ENCODE data around the gene NFRKB.

NFRKB gene

DNA sequence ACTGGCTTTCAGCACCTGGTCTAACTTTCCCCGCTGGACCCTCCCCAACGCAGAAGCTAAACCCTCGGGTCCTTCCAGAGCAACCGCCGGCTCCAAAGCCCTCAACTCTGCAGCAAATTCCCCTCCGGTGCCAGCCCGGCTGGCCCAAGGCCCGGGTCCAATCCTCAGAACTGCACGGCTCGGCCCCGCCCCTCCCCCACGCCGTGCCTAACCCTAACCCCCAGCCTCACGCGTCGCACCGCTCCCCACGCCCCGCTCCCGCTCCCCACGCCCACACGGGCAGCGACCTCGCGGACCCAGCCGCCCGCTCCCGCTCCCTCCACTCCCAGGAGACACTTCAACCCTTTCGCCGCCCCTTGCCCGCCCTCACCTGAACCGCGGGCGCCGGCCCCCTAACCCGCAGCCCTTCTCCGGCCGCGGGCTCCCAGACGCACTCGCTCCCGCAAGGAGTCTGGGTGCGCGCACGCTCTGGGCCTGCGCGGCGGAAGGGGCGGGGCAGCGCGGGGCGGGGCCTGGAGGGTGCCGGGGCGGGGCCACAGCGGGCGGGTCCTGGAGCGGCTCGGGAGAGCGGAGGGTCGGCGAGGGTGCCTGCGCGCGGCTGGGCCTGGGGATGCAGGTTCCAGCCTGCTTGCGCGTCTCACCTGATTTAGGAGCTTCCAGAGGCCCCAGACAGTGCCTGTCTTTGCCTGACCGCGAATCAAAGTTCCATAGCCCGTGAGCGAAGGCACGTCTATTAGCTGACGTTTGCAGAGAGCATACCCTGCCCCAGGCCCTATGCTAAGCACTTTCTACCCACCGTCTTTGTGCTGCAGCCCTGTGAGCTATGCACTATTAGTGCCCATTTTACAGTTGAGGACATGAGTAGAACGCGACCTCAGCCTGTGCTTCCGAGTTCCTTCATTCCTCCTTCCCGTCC lies at the start of gene NFRKB:
NFRKB (minus strand) TSS at position 453 of the 916 bp plus-strand sequence. CDS start 2,729 bp downstream, outside the sequence.
- Histone ChIP-seq H3K9ac (peak within 1 kb of the TSS; percentile 28), H3K79me2 (no peaks in the 10 kb centered on the region), H3K4me1 (no peaks in the 10 kb centered on the region), H3K9me3 (ENCODE audit: control insufficient read depth, low read length) (no peaks in the 10 kb centered on the region), H3K4me2 (ENCODE audit: low read length) (peak within 1 kb of the TSS; percentile 82), H3K4me3 (ENCODE audit: low read depth, low read length) (peak within 1 kb of the TSS; percentile 72), H3K27me3 (ENCODE audit: control insufficient read depth, insufficient read depth, low read length) (no peaks in the 10 kb centered on the region), H3K36me3 (ENCODE audit: control insufficient read depth, insufficient read depth, low read length) (no peaks in the 10 kb centered on the region), H2AFZ (peak within 1 kb of the TSS; percentile 81), H3K27ac (peak within 1 kb of the TSS; percentile 54)
- TF ChIP-seq, protein P1, sequence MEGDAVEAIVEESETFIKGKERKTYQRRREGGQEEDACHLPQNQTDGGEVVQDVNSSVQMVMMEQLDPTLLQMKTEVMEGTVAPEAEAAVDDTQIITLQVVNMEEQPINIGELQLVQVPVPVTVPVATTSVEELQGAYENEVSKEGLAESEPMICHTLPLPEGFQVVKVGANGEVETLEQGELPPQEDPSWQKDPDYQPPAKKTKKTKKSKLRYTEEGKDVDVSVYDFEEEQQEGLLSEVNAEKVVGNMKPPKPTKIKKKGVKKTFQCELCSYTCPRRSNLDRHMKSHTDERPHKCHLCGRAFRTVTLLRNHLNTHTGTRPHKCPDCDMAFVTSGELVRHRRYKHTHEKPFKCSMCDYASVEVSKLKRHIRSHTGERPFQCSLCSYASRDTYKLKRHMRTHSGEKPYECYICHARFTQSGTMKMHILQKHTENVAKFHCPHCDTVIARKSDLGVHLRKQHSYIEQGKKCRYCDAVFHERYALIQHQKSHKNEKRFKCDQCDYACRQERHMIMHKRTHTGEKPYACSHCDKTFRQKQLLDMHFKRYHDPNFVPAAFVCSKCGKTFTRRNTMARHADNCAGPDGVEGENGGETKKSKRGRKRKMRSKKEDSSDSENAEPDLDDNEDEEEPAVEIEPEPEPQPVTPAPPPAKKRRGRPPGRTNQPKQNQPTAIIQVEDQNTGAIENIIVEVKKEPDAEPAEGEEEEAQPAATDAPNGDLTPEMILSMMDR (IDR thresholded peaks at IDR 0.05): no peak

DNA sequence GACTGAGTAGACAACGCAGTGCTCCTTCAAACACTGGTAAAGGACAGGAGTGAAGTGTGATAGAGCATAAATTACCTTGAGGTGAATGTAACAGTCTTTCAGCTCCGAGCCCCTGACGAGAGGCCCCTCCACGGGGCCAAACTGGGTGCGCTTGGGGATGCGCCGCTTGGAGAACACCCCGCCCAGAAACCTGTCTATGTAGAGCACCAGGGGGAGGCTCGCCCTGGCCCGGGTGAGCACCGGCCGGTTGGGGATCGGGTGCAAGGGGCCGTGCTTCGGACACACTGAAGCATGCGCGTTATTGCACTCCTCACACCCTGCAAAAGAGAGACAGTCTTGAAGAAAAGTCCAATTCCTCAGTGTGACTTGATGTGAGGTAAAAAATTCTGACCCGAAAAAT lies 49.3 kb upstream of the NFRKB start:
- Histone ChIP-seq H3K27me3 (ENCODE audit: control insufficient read depth, insufficient read depth, low read length) (no peaks in the 10 kb centered on the region), H3K4me1 (no peaks in the 10 kb centered on the region), H2AFZ (no peak overlapping the region), H3K9me3 (ENCODE audit: control insufficient read depth, low read length) (no peaks in the 10 kb centered on the region), H3K36me3 (ENCODE audit: control insufficient read depth, insufficient read depth, low read length) (no peaks in the 10 kb centered on the region), H3K4me3 (ENCODE audit: low read depth, low read length) (no peak overlapping the region), H3K9ac (no peak overlapping the region), H3K4me2 (ENCODE audit: low read length) (no peak overlapping the region), H3K27ac (no peak overlapping the region), H3K79me2 (no peaks in the 10 kb centered on the region)
- TF ChIP-seq, protein P1 (IDR thresholded peaks at IDR 0.05): no peak

DNA sequence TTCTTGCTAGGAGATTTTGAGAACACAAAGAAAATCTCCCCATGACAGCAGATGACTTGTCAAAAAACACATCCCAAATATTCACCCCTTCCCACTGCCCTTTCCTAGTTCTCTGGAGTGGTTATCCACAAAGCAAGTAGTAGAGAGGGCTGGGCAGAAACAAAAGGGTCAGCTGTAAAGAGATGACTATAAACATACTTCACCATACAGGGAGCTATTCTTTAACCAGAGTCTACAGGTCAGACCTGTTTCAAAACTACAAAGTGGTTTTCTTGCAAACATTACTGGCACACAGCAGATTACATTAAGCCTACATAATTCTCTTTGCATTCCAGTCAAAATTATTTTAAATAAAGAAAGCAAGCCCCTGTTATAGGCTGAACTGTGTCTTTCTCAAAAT lies 47.7 kb upstream of the NFRKB start:
- no peaks in the 10 kb centered on the region for H3K79me2 ChIP-seq

DNA sequence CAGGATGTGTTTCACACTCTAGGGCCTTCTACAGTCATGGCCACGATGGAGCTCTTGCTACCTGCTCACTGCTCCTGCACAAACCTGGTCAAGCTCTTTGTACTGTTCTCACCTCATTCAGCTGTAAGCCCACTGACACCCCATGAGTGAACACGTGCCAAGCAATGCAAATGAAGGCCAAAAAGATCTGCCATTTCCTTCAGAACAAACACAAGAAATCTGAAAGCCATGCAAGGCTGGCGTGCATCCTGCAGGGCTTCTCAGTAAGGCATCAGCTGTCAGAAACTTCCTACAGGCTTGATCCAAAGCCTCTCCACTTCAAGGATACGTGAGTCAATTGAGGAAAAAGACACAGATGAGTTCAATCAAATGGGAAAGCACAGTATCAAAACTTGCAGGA lies 44.1 kb upstream of the NFRKB start:
- Histone ChIP-seq H3K36me3 (ENCODE audit: control insufficient read depth, insufficient read depth, low read length) (no peaks in the 10 kb centered on the region), H3K4me1 (no peaks in the 10 kb centered on the region), H3K79me2 (no peaks in the 10 kb centered on the region), H3K9ac (no peak overlapping the region), H2AFZ (no peak overlapping the region), H3K4me2 (ENCODE audit: low read length) (no peak overlapping the region), H3K27me3 (ENCODE audit: control insufficient read depth, insufficient read depth, low read length) (no peaks in the 10 kb centered on the region), H3K9me3 (ENCODE audit: control insufficient read depth, low read length) (no peaks in the 10 kb centered on the region), H3K4me3 (ENCODE audit: low read depth, low read length) (no peak overlapping the region), H3K27ac (no peak overlapping the region)
- TF ChIP-seq, protein P1 (IDR thresholded peaks at IDR 0.05): no peak

More for the DNA sequence above, 47.7 kb upstream of the NFRKB start:
- H3K9ac ChIP-seq: no peak overlapping the region
- no peak overlapping the region for H2AFZ ChIP-seq
- TF ChIP-seq, protein P1 (IDR thresholded peaks at IDR 0.05): no peak
- no peaks in the 10 kb centered on the region for H3K9me3 ChIP-seq (ENCODE audit: control insufficient read depth, low read length)
- no peaks in the 10 kb centered on the region for H3K36me3 ChIP-seq (ENCODE audit: control insufficient read depth, insufficient read depth, low read length)
- no peak overlapping the region for H3K27ac ChIP-seq
- H3K4me3 ChIP-seq (ENCODE audit: low read depth, low read length): no peak overlapping the region
- no peaks in the 10 kb centered on the region for H3K27me3 ChIP-seq (ENCODE audit: control insufficient read depth, insufficient read depth, low read length)
- H3K4me2 ChIP-seq (ENCODE audit: low read length): no peak overlapping the region
- H3K4me1 ChIP-seq: no peaks in the 10 kb centered on the region
